ENCODE measurements around the gene FGFR3.

FGFR3 gene

DNA sequence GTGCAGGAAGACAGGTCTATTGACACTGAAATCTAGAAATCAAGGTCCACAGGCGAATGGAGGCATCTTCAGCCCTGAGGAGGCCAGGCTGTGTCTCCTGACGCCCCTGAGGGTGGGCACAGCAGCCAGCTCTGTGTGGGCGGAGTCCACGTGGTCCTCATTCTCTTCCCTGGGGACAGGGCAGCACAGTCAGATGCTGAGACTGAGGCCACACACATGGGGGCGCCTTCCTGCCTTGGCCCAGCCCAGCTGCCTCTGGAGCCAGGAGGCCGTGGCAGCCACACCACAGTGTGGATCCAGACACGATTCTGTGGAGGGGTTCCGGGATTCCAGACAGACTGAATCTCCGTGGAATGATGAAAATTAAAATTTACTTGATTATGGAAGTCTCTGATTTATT lies 20.8 kb downstream of the FGFR3 start:
- TF ChIP-seq, protein P1, sequence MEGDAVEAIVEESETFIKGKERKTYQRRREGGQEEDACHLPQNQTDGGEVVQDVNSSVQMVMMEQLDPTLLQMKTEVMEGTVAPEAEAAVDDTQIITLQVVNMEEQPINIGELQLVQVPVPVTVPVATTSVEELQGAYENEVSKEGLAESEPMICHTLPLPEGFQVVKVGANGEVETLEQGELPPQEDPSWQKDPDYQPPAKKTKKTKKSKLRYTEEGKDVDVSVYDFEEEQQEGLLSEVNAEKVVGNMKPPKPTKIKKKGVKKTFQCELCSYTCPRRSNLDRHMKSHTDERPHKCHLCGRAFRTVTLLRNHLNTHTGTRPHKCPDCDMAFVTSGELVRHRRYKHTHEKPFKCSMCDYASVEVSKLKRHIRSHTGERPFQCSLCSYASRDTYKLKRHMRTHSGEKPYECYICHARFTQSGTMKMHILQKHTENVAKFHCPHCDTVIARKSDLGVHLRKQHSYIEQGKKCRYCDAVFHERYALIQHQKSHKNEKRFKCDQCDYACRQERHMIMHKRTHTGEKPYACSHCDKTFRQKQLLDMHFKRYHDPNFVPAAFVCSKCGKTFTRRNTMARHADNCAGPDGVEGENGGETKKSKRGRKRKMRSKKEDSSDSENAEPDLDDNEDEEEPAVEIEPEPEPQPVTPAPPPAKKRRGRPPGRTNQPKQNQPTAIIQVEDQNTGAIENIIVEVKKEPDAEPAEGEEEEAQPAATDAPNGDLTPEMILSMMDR (IDR thresholded peaks at IDR 0.05; ENCODE audit: insufficient read depth, low read length, poor library complexity, severe bottlenecking), result no peak
- H3K4me3 ChIP-seq (replicated peaks; ENCODE audit: low read depth, low read length), result no peak overlapping the region
- DNase-seq (ENCODE audit: extremely low read depth, insufficient read length), result no peak
- H3K36me3 ChIP-seq (ENCODE audit: control insufficient read depth, insufficient read depth, low read length), result peaks cover 35% of the 10 kb centered on the region
- no peaks in the 10 kb centered on the region for H3K27me3 ChIP-seq (replicated peaks; ENCODE audit: control insufficient read depth, insufficient read depth, low read length)

DNA sequence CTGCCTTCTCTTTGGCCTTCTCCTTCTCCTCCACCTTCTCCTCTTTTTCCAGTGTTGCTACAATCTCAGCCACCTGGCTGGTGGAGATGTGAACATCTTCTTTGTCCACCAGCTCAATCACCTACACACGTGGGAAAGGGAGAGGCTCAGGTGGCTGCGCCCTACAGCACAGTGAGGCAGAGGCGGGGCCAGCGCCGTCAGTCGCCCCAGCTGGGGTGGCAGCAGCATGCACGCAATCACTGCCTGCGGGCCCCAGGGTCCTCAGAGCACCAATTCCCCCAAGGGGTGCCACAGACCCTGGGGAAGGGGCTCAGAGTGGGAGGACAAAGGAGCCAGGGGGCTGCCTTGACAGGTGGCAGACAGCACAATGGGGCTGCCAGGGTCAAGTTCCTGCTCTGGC lies 21.4 kb downstream of the FGFR3 start:
- TF ChIP-seq, protein P1 (IDR thresholded peaks at IDR 0.05; ENCODE audit: insufficient read depth, low read length, poor library complexity, severe bottlenecking), result no peak
- H3K36me3 ChIP-seq (ENCODE audit: control insufficient read depth, insufficient read depth, low read length), result peaks cover 39% of the 10 kb centered on the region
- no peak for DNase-seq (ENCODE audit: extremely low read depth, insufficient read length)
- no peak overlapping the region for H3K4me3 ChIP-seq (replicated peaks; ENCODE audit: low read depth, low read length)
- H3K27me3 ChIP-seq (replicated peaks; ENCODE audit: control insufficient read depth, insufficient read depth, low read length), result no peaks in the 10 kb centered on the region

DNA sequence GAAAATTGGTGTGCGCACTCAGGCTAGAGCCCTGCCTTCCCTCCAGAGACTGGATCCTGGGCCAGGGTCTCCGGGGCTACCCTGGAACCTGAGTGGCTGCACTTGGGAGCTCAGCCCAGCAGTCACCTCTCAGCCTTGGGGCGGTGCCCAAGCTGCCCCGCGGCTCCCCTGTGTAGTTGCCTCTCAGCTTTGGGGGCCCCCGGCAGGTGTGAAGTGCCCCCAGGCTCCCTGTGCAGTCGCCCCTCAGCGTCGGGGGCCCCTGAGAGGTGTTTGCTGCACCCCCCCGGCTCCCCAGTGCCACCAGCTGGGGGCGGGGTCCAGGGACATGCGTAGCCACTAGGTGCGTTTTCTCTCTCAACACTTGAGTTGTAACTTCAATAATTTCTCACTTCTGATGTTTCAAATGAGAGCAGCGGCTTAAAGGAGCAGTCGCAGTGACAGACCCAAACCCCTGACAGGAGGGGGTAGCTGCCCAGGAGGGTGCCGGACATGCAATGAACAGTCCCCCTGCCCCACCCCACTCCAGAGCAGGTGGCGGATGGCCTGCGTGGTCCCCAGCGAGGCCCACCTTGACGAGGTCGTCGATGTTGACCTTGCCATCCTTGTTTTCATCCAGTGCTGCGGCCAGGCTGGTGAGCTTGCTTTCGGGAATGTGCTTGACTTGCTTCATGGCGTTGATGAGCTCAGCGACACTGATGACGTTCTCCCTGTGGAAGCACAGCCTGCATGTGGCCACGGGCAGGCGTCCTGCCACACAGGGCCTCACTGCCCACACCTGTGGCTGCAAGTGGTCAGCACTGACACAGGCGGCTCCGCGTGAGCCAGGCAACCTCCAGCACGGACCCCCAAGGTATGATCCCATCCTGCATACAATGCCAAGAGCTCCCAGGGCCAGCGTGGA lies 22.3 kb downstream of the FGFR3 start:
- H3K4me3 ChIP-seq (replicated peaks; ENCODE audit: low read depth, low read length), result no peak overlapping the region
- TF ChIP-seq, protein P1 (IDR thresholded peaks at IDR 0.05; ENCODE audit: insufficient read depth, low read length, poor library complexity, severe bottlenecking), result no peak
- no peaks in the 10 kb centered on the region for H3K27me3 ChIP-seq (replicated peaks; ENCODE audit: control insufficient read depth, insufficient read depth, low read length)
- no peak for DNase-seq (ENCODE audit: extremely low read depth, insufficient read length)
- H3K36me3 ChIP-seq (ENCODE audit: control insufficient read depth, insufficient read depth, low read length), result peaks cover 39% of the 10 kb centered on the region

DNA sequence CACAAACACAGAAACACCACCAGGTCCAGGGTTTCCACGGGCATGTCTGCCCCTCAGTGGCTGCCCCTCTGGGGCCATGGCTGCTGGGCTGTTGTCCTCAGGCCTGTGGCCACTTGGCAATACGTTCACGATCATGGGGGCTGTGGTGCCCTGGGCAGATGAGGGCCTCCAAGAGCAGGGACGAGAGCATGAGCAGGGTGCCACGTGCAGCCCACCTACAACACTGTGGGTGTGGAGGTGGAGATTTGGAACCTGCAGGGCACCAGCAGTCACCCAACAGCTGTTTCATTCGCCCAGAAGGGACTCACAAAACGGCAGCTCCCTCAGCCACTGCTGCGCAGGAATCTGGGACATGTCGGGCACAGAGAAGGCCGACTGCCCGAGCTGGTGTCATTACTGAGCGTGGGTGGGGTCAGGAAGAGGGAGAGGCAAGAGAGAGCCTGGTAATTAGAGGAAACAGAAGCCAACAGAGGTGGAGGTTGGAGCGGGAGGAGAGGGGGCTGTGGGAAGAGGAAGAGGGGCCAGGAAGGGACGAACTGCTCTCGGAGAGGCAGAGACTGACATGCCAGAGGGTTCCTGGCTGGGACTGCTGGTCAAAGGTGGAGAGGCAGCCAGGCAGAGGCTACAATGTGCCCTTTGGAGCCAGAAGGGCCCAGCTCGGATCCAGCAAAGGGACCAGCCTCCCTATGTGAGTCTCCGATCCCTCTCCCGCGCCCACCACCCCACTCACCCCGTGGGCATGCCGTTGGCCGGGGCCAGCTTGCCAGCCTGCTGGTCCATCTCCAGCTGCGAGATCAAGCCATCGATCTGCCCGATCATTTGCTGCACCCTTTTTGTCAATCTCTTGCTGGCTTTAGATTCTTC lies 23.1 kb downstream of the FGFR3 start:
- TF ChIP-seq, protein P1 (IDR thresholded peaks at IDR 0.05; ENCODE audit: insufficient read depth, low read length, poor library complexity, severe bottlenecking), result no peak
- H3K4me3 ChIP-seq (replicated peaks; ENCODE audit: low read depth, low read length), result no peak overlapping the region
- peaks cover 39% of the 10 kb centered on the region for H3K36me3 ChIP-seq (ENCODE audit: control insufficient read depth, insufficient read depth, low read length)
- DNase-seq (ENCODE audit: extremely low read depth, insufficient read length), result no peak
- H3K27me3 ChIP-seq (replicated peaks; ENCODE audit: control insufficient read depth, insufficient read depth, low read length), result no peaks in the 10 kb centered on the region

DNA sequence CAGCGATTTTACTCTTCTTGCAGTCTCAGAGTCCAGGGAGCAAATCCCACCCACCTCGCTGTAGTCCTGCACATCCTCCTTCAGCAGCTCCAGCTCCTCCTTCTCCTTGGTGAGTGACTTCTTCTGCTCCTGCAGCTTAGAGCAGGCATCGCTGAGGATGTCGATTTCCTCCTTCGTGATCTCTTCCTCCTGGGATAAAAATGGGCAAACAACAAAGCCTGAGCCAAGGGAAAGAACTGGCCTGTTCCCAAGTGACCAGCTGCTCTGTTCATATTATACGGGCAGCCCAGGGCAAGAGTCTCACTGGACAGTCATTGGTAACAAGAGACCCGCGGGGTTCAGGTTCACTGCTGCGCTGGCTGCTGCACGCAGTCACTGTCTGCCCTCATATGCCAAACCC lies 26.2 kb downstream of the FGFR3 start:
- no peak overlapping the region for H3K4me3 ChIP-seq (replicated peaks; ENCODE audit: low read depth, low read length)
- H3K36me3 ChIP-seq (ENCODE audit: control insufficient read depth, insufficient read depth, low read length), result peaks cover 46% of the 10 kb centered on the region
- no peaks in the 10 kb centered on the region for H3K27me3 ChIP-seq (replicated peaks; ENCODE audit: control insufficient read depth, insufficient read depth, low read length)
- TF ChIP-seq, protein P1 (IDR thresholded peaks at IDR 0.05; ENCODE audit: insufficient read depth, low read length, poor library complexity, severe bottlenecking), result no peak
- no peak for DNase-seq (ENCODE audit: extremely low read depth, insufficient read length)
